Muscle layer of colon (tissue), 2 donors: ENCODE data around the gene KIF18A.

Source experiments
- H3K27ac ChIP-seq: one replicate; pipeline ENCODE4 v1.7.0; 2013; ENCODE audit warnings: low read depth, mild to moderate bottlenecking, low read length, moderate library complexity
- H3K27me3 ChIP-seq, 2 donors: one replicate each; pipeline ENCODE4 v1.7.0; 2013; ENCODE audit warnings: low read length in 2 of 2, mild to moderate bottlenecking in 2 of 2; ENCODE audit not compliant: insufficient read depth in 2 of 2, control insufficient read depth in 1 of 2
- H3K36me3 ChIP-seq: one replicate; pipeline ENCODE4 v1.7.0; 2013; ENCODE audit warnings: mild to moderate bottlenecking, low read length; ENCODE audit not compliant: insufficient read depth
- H3K4me1 ChIP-seq: one replicate; pipeline ENCODE4 v1.7.0; 2013; ENCODE audit warnings: mild to moderate bottlenecking, low read length; ENCODE audit not compliant: insufficient read depth
- H3K4me3 ChIP-seq, 2 donors: one replicate each; pipeline ENCODE4 v1.7.0; 2013; ENCODE audit warnings: low read length in 2 of 2, low read depth in 1 of 2, mild to moderate bottlenecking in 1 of 2, moderate library complexity in 1 of 2
- H3K9ac ChIP-seq: one replicate; pipeline ENCODE4 v1.7.0; 2013; ENCODE audit warnings: low read length
- H3K9me3 ChIP-seq: one replicate; pipeline ENCODE4 v1.7.0; 2013; ENCODE audit warnings: mild to moderate bottlenecking, low read length
- donor health status: abdominal sarcoma.
- donor health status: Adenocarcinoma of cecum.

The KIF18A gene

DNA sequence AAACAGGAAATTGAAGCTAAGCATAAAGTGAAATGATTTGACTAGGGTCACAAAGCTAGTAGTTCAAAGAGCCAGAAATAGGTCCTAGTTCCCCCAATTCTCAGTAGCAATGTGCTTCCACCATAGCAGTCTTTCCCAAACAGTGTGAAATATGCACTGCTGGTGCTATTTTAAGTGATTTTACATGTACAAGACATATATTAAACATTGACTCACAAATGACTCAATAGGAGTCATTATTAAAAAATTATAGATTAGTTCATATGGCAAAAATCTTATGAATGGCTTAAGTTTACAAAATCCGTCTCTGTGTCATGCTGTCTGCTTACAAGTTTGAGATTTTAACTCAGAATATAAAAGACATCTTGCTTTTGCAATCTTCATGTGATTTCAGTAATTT, 21.4 kb downstream of the KIF18A start:
- Histone ChIP-seq H3K27me3 (no peaks in the 10 kb centered on the region), H3K9me3 (no peaks in the 10 kb centered on the region), H3K4me3 (no peak overlapping the region), H3K27ac (no peak overlapping the region), H3K9ac (no peak overlapping the region), H3K36me3 (no peaks in the 10 kb centered on the region), H3K4me1 (no peaks in the 10 kb centered on the region)

DNA sequence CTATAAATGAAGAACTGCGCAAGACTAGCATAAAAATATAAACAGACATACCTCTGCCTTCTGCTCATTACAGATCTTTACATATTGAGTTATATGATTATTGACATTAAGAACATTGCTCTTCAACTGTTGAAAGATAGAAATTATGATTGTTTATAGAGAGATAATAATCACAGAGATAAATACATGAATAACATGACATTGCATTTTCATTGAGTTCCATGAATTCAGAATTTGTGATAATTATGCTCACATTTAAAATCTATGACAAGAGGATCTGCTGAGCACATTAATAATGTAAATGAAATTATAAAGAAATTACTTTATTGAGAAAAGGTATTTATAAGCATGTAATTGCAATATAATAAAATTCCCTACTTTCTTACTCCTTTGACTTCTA, 24.8 kb downstream of the KIF18A start:
- H3K9ac ChIP-seq = no peak overlapping the region
- H3K4me3 ChIP-seq = no peak overlapping the region
- H3K27me3 ChIP-seq = no peaks in the 10 kb centered on the region
- H3K4me1 ChIP-seq = no peaks in the 10 kb centered on the region
- H3K9me3 ChIP-seq = no peaks in the 10 kb centered on the region
- no peak overlapping the region for H3K27ac ChIP-seq
- no peaks in the 10 kb centered on the region for H3K36me3 ChIP-seq

DNA sequence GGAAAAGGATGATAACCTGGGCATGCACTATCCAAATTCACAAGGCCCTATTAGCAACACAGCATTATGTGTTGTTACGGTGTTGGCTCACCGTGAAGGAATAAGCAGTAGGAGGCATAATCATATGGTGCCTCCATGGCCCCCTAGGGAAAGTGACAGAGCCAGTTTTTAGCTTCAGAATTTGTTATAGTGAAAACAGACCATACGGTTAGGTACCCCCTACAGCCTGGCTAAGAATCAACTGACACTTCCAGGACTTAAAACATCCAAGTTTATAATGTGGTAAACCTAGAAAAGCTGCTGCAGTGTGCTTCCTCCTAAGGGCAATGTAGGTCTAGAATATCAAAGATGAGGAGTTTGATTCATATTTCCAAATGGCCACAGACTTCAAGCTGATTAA, 30.4 kb downstream of the KIF18A start:
- H3K36me3 ChIP-seq = no peaks in the 10 kb centered on the region
- H3K4me3 ChIP-seq = no peak overlapping the region
- no peaks in the 10 kb centered on the region for H3K27me3 ChIP-seq
- no peak overlapping the region for H3K9ac ChIP-seq
- H3K9me3 ChIP-seq = no peaks in the 10 kb centered on the region
- no peaks in the 10 kb centered on the region for H3K4me1 ChIP-seq
- H3K27ac ChIP-seq = no peak overlapping the region

DNA sequence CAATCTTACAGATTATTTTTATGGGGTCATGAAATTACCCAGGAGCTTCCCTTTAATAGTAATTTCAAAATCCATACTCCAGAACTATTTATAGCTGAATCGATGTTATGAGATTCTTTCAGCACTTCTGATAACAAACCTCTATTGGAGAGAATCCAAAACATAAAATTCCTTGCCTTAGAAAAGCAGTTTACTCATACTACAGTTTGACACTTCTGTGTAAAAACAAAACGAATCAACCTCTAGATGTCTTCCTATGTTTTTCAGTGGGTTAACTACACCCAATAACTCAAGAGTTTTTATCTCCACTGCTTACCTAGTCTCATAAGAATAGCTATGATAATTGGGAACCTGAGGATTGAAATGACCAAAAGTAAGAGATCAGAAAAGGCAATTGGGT, 35.6 kb downstream of the KIF18A start:
- Histone ChIP-seq H3K36me3 (no peaks in the 10 kb centered on the region), H3K4me3 (no peak overlapping the region), H3K27ac (no peak overlapping the region), H3K9me3 (no peaks in the 10 kb centered on the region), H3K27me3 (no peaks in the 10 kb centered on the region), H3K9ac (no peak overlapping the region), H3K4me1 (no peaks in the 10 kb centered on the region)

DNA sequence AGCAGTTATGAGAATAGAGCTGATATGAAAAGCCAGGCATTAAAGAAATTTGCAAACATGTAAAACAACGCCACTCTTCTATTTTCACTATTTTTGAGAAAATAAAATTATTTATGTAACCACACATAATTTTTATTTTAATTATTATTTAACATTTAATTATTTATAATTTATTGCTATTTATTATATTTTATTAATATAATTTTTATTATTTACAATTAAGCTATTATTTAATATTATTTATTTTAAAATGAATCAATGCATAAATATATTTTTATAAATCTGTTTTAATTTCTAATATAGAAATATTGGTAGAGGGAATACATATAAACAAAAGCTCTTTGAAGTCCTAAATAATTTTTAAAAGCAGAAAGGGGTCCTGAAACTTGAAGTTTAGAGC, 36.7 kb downstream of the KIF18A start:
- Histone ChIP-seq H3K4me1 (no peaks in the 10 kb centered on the region), H3K9me3 (no peaks in the 10 kb centered on the region), H3K9ac (no peak overlapping the region), H3K4me3 (no peak overlapping the region), H3K27me3 (no peaks in the 10 kb centered on the region), H3K27ac (no peak overlapping the region), H3K36me3 (no peaks in the 10 kb centered on the region)

DNA sequence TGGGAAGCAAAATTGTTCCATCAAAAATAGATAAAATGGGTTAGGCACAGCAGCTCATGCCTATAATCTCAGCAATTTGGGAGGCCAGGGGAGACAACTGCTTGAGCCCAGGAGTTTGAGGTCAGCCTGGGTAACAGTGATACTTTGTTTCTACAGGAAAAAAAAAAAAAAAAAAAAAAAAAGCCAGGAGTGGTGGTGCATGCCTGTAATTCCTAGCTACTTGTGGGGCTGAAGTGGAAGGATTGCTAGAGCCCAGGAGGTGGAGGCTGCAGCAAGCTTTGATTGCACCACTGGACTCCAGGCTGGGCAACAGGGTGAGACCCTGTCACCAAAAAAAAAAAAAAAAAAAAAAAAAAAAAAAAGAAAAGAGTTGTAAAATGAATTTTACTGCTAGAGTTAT, 49.6 kb downstream of the KIF18A start:
- no peaks in the 10 kb centered on the region for H3K9me3 ChIP-seq
- H3K9ac ChIP-seq = no peak overlapping the region
- H3K36me3 ChIP-seq = no peaks in the 10 kb centered on the region
- no peak overlapping the region for H3K4me3 ChIP-seq
- no peak overlapping the region for H3K27ac ChIP-seq
- no peaks in the 10 kb centered on the region for H3K27me3 ChIP-seq
- no peaks in the 10 kb centered on the region for H3K4me1 ChIP-seq

DNA sequence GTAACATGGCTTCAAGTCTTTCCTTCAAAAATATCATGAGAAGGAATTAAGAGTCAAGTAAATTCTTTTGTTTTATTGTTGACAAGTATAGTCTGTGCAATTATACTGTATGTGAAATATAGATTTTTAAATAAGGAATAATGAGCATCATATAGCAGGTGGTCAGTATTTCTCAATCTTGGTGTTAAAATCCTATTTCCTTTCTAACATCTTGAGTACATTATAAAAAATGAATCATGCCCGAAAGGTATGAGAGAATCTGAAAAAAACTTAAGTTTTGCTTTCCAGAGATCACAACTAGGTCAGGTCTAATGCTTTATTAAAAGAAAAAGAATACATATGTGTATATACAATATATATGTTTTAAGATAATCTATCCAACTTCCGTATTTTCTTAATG, 53.1 kb downstream of the KIF18A start:
- Histone ChIP-seq H3K36me3 (no peaks in the 10 kb centered on the region), H3K27ac (no peak overlapping the region), H3K4me3 (no peak overlapping the region), H3K27me3 (no peaks in the 10 kb centered on the region), H3K4me1 (no peaks in the 10 kb centered on the region), H3K9ac (no peak overlapping the region), H3K9me3 (no peaks in the 10 kb centered on the region)

DNA sequence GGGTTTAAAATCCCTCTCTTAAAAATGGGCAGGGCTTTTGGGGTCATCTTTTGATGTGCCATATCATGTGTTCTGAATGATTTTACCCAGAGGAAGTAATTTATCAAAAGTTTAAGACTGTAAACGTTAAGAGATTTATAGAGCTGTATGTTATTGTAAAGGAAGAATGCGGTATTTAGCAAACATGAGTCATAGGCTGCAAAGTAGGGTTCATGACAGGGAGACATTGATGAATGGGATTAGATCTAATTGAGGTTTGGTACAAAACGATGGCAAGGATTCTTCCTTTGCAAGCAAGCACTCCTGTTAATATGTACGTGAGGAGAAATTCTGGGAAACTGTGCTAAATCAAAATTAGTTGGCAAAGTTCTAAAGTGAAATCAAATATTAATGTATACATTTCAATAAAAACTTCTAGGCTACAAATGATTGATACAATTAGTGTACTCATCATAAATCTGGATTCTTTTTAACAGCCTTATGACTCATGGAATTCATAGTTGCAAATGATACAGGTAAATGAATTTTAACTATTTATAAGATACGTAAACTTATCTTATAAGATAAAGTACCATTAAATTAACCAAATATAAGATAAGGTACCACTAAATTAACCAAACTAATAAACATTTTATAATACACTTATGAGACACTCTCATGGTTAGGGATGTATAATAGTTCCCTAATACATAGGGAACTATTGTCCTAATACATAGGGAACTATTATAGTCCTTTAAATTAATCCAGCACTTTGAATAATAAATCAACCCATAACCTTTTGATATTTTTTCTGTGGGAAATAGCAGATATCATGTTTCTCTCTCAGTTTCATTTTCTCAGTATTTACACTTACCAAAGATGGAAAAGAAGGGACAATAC, 58.4 kb downstream of the KIF18A start:
- no peaks in the 10 kb centered on the region for H3K27me3 ChIP-seq
- H3K27ac ChIP-seq = no peak overlapping the region
- H3K4me1 ChIP-seq = no peaks in the 10 kb centered on the region
- H3K9me3 ChIP-seq = no peaks in the 10 kb centered on the region
- H3K36me3 ChIP-seq = no peaks in the 10 kb centered on the region
- H3K9ac ChIP-seq = no peak overlapping the region
- H3K4me3 ChIP-seq = no peak overlapping the region

DNA sequence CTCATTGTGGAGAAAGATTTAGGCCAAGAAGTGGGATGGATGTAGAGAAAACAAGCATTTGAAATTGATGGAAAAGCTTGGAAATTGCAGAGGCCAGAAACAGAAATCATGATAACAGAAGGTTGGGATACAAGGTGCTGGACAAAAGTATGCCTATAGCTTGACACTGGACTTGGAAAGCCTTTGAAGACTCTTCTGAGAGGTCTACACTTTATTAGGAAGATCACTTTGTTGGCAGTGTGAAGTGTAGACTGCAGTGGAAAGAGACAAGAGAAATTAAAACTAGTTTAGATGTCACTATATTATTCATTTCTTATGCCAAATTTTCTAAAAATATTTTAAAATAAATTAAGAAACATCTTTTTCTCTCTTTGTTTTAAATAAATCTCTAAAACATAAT, 59.1 kb downstream of the KIF18A start:
- no peaks in the 10 kb centered on the region for H3K36me3 ChIP-seq
- H3K27me3 ChIP-seq = no peaks in the 10 kb centered on the region
- H3K4me1 ChIP-seq = no peaks in the 10 kb centered on the region
- H3K27ac ChIP-seq = no peak overlapping the region
- no peak overlapping the region for H3K9ac ChIP-seq
- no peaks in the 10 kb centered on the region for H3K9me3 ChIP-seq
- H3K4me3 ChIP-seq = no peak overlapping the region

DNA sequence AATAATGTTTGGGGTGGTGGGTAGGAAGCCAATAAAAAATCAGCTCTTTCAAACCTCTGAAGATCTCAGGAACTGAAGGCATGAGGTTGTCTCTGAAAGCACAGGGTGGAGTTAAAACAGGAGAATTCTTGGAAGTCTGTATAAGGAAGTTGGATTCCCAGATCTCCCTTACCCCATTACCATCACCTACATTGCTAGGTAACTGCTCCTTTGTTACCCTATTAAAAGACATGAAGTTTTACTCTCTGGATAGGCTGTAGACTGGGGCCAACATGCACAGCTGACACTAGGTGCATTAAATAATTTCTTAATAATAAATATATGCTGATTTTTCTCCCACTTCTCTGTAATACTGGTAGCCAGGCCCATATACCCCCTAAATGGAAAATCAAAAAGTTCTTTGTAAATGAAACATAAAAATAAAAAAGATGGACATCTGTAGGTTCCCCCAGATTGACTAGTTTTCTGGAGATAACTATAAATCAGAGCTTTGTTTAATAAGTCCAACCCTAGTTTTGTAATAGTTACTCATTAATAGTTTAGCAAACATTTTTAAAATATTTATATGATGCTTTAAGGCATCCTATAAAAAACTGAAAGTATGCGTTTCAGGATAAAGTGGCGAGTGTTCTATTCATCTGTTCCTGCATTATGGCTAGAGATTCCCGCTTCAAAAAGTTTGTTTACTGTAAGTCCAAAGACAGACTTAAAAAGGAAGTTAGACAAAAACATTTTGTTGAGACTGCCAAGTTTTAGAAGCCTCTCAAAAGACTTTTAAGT, 63.8 kb downstream of the KIF18A start:
- Histone ChIP-seq H3K9ac (no peak overlapping the region), H3K27me3 (no peaks in the 10 kb centered on the region), H3K36me3 (no peaks in the 10 kb centered on the region), H3K27ac (no peak overlapping the region), H3K9me3 (no peaks in the 10 kb centered on the region), H3K4me3 (no peak overlapping the region), H3K4me1 (no peaks in the 10 kb centered on the region)

DNA sequence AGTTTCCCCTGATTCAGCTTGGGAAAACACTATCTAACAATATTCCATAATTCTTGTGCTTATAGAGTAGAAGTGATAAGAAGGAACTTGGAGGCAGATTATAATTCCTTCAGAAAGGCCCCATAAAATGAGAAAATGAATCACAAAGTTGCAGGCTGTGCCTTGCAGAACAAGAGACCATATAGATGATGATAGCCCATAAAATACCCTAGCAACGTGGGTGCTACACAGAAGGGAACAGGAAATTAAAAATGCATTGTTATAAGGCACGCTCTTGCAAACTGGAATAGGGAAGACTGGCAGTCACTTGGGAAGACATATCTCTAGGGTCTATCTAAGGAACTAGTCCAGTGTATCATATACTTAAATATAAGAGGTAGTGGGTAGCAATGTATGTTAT, 67.6 kb downstream of the KIF18A start:
- no peaks in the 10 kb centered on the region for H3K36me3 ChIP-seq
- no peaks in the 10 kb centered on the region for H3K4me1 ChIP-seq
- H3K4me3 ChIP-seq = no peak overlapping the region
- no peak overlapping the region for H3K9ac ChIP-seq
- no peaks in the 10 kb centered on the region for H3K9me3 ChIP-seq
- H3K27ac ChIP-seq = no peak overlapping the region
- no peaks in the 10 kb centered on the region for H3K27me3 ChIP-seq
